MM.1S (cell line): Measurements from ENCODE around the gene KCNN2.

Source experiments
- CTCF ChIP-seq: fragments of 300-600 bp; sonication (generic); IDR thresholded peaks from 2 replicates; pipeline ENCODE4 v1.5.1; 2016; ENCODE audit warnings: antibody characterized with exemption, low read length, mixed read lengths
- EZH2 ChIP-seq: fragments of 300-600 bp; sonication (generic); optimal IDR thresholded peaks from 2 replicates; pipeline ENCODE3; 2017; ENCODE audit warnings: low read depth, mild to moderate bottlenecking, antibody characterized with exemption, low read length, mixed read lengths
- EZH2phosphoT487 ChIP-seq: fragments of 300-600 bp; sonication (generic); IDR thresholded peaks from 2 replicates; pipeline ENCODE4 v1.6.1; 2018; ENCODE audit warnings: antibody characterized with exemption, low read length

- no peak for TF ChIP-seq CTCF
- TF ChIP-seq EZH2phosphoT487, result no peak
- TF ChIP-seq EZH2, result no peak
Measured at GRCh38 chr5:114467729-114468128, 105.9 kb downstream of the KCNN2 start.
